Panc1 (cell line): ENCODE measurements around the gene ARMC12.

Source experiments
- CTCF ChIP-seq: fragments of 450-650 bp; IDR thresholded peaks from 2 replicates; pipeline ENCODE4 v1.5.1; 2017; ENCODE audit warnings: mild to moderate bottlenecking
- POLR2AphosphoS5 ChIP-seq: IDR thresholded peaks from 2 replicates; pipeline ENCODE4 v1.6.1; 2012; ENCODE audit warnings: mild to moderate bottlenecking, low read depth, low read length, moderate library complexity
- TCF7L2 ChIP-seq: IDR thresholded peaks from 2 replicates; pipeline ENCODE4 v1.6.1; 2011; ENCODE audit warnings: mild to moderate bottlenecking, low read depth, low read length, inconsistent platforms
- TF ChIP-seq, protein P1 (sequence below), 2 experiments: IDR thresholded peaks; 2 replicates each; pipeline ENCODE4 v1.6.1; 2011 to 2012; ENCODE audit warnings: low read depth in 2 of 2, control low read depth in 1 of 2, low read length in 1 of 2, mild to moderate bottlenecking in 1 of 2, moderate library complexity in 1 of 2; ENCODE audit not compliant: insufficient read depth in 1 of 2

- TF ChIP-seq TCF7L2 (no peak), CTCF (no peak), POLR2AphosphoS5 (no peak)
- TF ChIP-seq, protein P1, sequence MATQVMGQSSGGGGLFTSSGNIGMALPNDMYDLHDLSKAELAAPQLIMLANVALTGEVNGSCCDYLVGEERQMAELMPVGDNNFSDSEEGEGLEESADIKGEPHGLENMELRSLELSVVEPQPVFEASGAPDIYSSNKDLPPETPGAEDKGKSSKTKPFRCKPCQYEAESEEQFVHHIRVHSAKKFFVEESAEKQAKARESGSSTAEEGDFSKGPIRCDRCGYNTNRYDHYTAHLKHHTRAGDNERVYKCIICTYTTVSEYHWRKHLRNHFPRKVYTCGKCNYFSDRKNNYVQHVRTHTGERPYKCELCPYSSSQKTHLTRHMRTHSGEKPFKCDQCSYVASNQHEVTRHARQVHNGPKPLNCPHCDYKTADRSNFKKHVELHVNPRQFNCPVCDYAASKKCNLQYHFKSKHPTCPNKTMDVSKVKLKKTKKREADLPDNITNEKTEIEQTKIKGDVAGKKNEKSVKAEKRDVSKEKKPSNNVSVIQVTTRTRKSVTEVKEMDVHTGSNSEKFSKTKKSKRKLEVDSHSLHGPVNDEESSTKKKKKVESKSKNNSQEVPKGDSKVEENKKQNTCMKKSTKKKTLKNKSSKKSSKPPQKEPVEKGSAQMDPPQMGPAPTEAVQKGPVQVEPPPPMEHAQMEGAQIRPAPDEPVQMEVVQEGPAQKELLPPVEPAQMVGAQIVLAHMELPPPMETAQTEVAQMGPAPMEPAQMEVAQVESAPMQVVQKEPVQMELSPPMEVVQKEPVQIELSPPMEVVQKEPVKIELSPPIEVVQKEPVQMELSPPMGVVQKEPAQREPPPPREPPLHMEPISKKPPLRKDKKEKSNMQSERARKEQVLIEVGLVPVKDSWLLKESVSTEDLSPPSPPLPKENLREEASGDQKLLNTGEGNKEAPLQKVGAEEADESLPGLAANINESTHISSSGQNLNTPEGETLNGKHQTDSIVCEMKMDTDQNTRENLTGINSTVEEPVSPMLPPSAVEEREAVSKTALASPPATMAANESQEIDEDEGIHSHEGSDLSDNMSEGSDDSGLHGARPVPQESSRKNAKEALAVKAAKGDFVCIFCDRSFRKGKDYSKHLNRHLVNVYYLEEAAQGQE (IDR thresholded peaks at IDR 0.05; ENCODE audit: insufficient read depth in 1 of 2, low read depth in 2 of 2, low read length in 1 of 2): no peak
These were observed 12.8 kb upstream of the ARMC12 start for GRCh38 chr6:35724059-35724458.
